Medulla oblongata (tissue), 1 donor: Measurements from ENCODE around the gene GPC6.

Experiments
- DNase-seq: peaks from one replicate; pipeline ENCODE4 v3.0.0-alpha.2; 2015; ENCODE audit errors: extremely low spot score

GPC6 gene

DNA sequence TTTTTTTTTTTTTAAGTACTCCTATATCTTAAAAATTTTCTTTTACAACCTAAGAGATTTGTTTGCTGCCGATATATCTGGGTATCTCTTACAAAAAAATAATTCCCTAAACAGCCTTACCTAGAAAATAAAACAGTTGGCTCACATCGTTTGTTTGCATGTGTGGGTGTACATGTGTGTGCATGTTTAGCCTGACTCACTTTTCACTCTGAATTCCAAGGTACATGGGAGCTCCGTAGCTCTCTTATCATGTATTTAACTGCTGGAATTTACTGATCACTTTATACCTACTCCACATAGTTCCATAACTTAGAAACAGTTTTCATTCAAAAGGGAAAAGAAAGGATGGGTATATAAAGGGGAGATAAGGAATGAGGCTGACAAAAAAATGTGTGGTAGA is 616.5 kb downstream of the GPC6 start:
- DNase-seq, result no peak

- DNase-seq, result no peak
Observed at GRCh38 chr13:93847162-93847561, 620.6 kb downstream of the GPC6 start.

- DNase-seq, result no peak
Observed at GRCh38 chr13:93848247-93848646, 621.6 kb downstream of the GPC6 start.

- DNase-seq, result no peak
Observed at GRCh38 chr13:93851236-93851635, 624.6 kb downstream of the GPC6 start.

GRCh38 chr13:93853912-93854311 is 627.3 kb downstream of the GPC6 start:
- no peak for DNase-seq

DNA sequence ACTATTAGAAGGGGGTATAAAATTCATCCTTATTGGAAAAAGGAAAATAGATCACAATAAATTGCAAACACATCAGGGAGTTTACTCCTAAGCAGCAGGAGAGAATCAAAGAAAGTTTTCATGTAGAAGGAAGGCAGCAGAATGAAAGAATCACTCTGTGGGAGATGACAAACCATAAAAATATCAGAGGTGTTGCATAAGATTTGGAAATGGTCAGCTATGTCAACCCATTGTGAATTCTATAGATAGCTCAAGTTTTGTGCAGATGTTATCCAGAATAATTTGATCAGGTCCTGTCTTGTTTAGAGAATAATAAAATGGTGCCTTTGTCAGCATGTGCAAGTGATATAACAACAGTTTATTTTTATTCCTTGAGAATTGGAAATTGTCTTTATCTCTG is 630.5 kb downstream of the GPC6 start:
- DNase-seq, result no peak

- no peak for DNase-seq
Observed at GRCh38 chr13:93859716-93860115, 633.1 kb downstream of the GPC6 start.

- DNase-seq, result no peak
Observed at GRCh38 chr13:93861818-93862217, 635.2 kb downstream of the GPC6 start.

- DNase-seq, result no peak
Observed at GRCh38 chr13:93862259-93862658, 635.7 kb downstream of the GPC6 start.

- no peak for DNase-seq
Observed at GRCh38 chr13:93865235-93865634, 638.6 kb downstream of the GPC6 start.

GRCh38 chr13:93867481-93867880 is 640.9 kb downstream of the GPC6 start:
- no peak for DNase-seq

DNA sequence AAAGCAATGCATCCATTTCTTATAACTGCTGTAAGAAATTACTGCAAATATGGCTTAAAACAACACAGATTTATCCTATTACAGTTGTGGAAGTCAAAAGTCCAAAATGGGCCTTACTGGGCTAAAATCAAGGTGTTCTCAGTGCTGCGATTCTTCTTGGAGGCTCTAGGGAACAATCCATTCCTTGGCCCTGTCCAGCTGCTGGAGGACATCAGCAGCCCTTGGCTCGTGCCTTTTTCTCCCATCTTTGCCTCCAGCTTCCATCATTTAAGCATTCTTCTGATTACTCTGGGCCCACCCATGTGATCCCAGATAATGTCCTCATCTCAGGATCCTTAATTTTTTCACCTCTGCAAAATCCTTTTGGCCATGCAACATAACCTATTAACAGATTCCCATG is 645.8 kb downstream of the GPC6 start:
- no peak for DNase-seq

GRCh38 chr13:93872786-93873347 is 646.3 kb downstream of the GPC6 start:
- no peak for DNase-seq

DNA sequence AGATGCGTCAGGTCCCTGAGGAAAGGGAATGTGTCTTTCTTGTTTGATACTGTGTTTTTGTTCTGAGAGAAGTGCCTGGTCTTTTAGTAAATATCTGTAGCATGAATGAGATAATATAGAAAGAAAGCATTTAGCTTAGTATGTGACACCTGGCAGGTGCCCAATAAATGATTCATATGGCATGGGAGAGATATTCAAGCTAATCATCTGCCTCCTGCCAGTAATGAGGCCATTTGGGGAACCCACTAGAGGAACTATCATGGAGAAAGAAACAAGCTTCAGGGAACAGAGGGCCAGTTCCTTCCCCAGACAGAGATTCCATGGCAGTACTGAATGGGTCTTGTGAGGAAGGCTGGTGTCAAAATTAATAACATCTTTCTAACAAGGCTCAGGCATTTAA is 648.9 kb downstream of the GPC6 start:
- no peak for DNase-seq

DNA sequence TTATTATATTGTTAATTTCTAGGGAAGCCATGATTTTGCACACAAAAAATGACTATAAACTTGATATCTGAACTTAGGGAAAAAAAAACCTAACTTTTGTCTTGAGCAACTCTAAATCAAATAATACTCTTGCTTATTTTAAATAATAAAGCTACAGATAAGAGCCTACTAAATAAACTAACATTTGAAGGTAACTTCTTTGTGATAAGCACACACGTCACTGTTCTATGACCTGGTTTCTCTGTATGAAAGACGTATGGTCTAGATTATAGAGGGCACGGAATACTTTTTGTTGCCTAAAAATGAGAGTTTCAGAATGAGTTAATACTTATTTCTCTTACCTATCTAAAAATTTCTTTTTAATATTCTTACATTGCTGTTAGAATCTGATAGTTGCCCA is 649.6 kb downstream of the GPC6 start:
- DNase-seq, result no peak

DNA sequence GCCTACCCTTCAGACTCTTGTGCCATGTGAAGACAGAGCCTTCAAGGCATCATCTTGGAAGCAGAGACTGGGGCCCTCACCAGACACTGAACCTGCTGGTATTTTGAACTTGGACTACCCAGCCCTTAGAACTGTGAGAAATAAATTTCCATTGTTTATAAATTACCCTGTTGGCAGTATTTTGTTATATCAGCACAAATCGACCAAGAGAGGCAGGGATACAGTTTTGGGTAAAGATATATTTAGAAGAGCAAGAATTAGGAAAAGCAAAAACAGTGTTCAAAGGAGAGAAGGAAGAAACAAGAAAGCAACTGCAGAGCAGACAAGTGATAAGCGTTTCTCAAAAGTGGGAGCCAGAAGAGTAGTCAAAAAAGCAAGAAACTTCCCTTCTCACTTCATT is 652.1 kb downstream of the GPC6 start:
- DNase-seq, result no peak

DNA sequence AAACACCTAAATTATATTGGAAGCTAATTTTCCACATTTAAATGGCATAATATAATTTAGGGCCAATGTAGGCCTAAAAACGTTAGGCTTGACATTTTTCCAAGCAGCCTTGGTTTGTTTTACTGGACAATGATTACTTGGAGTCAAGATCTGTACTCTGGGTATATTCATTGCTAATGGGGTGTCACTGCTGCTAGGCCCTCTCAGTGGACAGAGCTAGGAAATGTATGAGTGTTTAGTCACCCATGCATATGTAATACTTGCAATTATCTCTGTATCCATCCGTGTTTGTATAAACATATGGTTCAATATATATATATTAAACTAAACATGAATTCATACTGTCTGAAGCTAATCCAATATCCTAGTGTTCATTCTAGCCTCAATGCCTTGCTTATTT is 654.8 kb downstream of the GPC6 start:
- DNase-seq, result no peak

DNA sequence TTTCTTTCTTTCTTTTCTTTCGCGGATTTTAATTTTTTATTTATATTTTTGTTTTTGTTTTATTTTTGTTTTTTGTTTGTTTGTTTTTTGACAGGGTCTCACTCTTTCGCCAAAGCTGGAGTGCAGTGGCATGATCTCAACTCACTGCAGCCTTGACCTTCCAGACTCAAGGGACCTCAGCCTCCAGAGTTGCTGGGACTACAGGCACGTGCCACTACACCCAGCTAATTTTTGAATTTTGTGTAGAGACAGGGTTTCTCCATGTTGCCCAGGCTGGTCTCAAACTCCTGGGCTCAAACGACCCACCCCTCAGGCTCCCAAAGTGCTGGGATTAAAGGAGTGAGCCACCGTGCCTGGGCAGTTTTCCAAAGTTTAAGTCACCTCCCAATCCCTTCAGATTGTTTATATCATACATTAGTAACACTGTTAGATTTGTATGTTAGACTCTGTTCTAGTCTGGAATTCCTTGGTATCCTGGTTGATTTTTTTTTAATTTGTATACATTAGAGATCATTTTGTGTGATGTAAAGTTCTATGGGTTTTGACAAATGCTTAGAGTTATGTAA is 655.6 kb downstream of the GPC6 start:
- DNase-seq, result no peak

DNA sequence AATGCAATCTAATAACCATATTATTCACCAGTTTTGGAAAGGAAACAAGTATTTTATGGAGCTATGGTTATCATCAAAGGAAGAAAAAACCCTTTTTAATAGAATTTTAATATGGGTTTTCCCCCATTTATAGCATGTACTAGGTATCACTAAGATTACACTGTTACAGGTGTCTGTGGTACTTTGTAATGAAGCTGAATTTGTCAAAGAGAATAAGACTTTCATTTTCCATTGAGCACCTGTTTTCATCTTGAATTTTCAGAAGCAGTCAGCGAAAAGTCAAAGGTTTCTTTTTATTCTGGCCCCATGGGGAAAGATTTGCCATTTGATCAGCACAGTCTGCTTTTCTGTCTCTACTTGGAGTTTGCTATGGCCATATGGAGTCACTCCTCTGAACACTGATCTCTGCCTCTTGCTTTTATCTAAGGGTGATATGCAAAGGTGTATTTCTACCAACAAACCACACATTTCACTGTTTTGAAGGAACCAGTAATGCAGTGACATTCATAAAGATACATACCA is 662.9 kb downstream of the GPC6 start:
- DNase-seq, result no peak

GRCh38 chr13:93899981-93900380 is 673.4 kb downstream of the GPC6 start:
- DNase-seq, result no peak

- no peak for DNase-seq
Observed at GRCh38 chr13:93900731-93901130, 674.1 kb downstream of the GPC6 start.

- no peak for DNase-seq
Observed at GRCh38 chr13:93903909-93904308, 677.3 kb downstream of the GPC6 start.

GRCh38 chr13:93915269-93915809 is 688.7 kb downstream of the GPC6 start:
- no peak for DNase-seq
